ENCODE results near the gene CBFA2T2.
"Not testable (repeated sequence)": the region's sequence is repeated elsewhere in the genome, so short reads cannot be mapped to it uniquely, and the experiment has no call there.

Gene CBFA2T2

DNA sequence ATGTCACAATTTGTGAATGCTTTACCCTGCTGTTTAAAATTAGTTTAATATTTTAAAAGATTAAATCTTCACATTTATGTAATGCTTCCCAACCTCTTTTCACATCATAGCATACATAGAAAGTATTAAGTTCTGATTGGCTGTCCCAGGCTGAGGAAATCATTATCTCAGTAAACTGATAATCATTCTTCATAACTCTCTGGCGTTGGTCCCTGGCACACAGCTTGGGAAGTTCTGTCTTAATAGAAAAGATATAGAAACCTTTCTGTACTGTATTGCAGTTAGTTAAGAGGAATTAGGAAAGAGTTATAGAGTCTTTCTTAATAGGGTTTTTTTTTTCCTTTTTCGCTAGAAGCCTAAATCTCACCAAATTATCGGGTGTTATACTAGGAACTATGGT, 85.4 kb downstream of the CBFA2T2 start:
- no peak overlapping the region for H3K4me3 ChIP-seq (ENCODE audit: low read depth, low read length)
- TF ChIP-seq, protein P1, sequence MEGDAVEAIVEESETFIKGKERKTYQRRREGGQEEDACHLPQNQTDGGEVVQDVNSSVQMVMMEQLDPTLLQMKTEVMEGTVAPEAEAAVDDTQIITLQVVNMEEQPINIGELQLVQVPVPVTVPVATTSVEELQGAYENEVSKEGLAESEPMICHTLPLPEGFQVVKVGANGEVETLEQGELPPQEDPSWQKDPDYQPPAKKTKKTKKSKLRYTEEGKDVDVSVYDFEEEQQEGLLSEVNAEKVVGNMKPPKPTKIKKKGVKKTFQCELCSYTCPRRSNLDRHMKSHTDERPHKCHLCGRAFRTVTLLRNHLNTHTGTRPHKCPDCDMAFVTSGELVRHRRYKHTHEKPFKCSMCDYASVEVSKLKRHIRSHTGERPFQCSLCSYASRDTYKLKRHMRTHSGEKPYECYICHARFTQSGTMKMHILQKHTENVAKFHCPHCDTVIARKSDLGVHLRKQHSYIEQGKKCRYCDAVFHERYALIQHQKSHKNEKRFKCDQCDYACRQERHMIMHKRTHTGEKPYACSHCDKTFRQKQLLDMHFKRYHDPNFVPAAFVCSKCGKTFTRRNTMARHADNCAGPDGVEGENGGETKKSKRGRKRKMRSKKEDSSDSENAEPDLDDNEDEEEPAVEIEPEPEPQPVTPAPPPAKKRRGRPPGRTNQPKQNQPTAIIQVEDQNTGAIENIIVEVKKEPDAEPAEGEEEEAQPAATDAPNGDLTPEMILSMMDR (IDR thresholded peaks at IDR 0.05; ENCODE audit: low read depth, low read length): no peak

DNA sequence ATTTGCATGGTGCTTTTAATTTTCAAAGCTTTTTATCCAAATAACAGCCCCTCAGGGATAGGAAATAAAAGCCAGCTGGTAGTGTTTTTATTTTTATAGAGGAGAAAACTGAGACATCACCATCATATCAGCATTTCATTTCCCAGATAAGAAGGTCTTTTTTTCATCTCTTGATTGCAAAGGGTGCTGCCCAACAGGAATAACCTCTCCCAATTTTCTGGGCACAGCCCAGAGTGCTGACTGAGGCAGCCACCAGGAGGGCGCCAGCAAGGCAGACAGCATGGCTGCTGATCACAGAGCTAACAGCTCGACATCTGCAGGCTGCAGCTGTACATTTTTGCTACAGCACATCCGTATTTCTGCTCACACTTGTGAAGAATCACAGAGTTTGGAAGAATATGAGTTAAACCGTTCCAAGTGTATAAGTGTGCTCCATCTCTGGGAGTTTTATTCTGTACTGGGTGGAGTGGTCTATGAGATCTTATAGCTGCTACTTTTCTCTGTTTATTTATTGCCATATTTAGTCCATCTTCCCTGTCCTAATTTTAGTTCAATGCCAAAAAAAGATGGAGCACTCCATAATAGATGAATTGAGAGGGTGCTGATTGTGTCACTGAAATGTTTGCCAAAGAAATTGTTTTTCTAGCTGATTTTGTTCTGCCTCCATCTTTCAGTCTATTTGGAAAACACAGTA, 86.7 kb downstream of the CBFA2T2 start:
- H3K4me3 ChIP-seq (ENCODE audit: low read depth, low read length): no peak overlapping the region

DNA sequence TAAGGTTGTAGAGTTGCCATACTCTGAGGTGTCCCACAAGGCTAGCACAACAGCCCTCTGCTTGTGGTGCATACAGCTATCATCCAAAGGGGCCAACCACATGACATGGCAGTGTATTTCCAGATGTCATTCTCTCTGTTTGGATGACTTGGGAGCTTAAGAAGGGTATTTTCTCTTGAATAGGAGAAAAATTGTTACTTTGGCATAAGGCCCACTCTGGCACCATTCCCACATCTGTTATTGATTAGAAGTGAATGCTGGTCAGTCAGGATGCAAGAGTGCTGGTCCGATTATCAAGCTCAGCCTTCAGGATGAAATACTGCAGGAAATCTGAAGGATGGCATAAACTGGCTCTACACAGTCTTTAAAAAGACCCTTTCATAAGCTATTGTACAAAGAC, 88.6 kb downstream of the CBFA2T2 start:
- no peak overlapping the region for H3K4me3 ChIP-seq (ENCODE audit: low read depth, low read length)
- TF ChIP-seq, protein P1 (IDR thresholded peaks at IDR 0.05; ENCODE audit: low read depth, low read length): no peak

More for the DNA sequence above, 86.7 kb downstream of the CBFA2T2 start:
- TF ChIP-seq, protein P1 (IDR thresholded peaks at IDR 0.05; ENCODE audit: low read depth, low read length): 0 out of 2 replicates have a peak, but pooled peaks have one; percentile 6

DNA sequence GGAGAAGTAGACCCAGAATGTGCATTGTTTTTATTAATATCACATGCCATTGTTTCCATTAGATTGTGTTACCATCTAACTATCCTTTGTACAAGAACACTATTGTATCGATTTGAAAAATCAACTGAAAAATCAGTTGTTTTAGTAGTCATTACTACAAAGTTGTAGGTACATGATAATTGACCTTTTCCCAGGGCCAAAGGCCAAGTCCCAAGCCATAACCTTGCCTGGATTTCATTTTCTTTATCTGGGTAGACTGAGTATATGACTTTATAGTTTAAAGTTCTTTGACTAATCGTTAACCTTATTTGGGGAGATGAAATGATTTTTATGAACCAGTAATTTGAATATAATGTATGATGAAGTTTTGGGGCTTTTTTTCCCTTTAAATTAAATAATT, 93.2 kb downstream of the CBFA2T2 start:
- no peak overlapping the region for H3K4me3 ChIP-seq (ENCODE audit: low read depth, low read length)
- TF ChIP-seq, protein P1 (IDR thresholded peaks at IDR 0.05; ENCODE audit: low read depth, low read length): no peak

DNA sequence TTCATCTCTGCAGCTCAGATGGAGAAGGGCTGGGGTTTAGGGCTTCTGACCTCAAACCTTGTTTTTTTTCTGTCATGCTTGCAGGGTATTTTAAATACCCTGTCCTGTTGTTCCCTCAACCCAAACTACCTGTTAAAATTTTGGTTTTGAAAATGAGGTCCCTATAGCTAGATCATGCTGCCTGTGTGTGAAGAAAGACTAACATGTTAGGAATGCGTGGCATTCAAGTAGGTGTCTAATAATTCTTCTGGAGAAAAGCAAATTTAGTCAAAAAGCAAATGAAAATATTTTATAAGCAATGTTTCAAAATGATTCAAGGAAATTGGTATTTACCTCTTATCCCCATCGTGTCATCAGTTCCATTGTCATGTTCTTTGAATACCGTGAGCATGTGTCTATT, 95.1 kb downstream of the CBFA2T2 start:
- TF ChIP-seq, protein P1 (IDR thresholded peaks at IDR 0.05; ENCODE audit: low read depth, low read length): no peak
- no peak overlapping the region for H3K4me3 ChIP-seq (ENCODE audit: low read depth, low read length)

DNA sequence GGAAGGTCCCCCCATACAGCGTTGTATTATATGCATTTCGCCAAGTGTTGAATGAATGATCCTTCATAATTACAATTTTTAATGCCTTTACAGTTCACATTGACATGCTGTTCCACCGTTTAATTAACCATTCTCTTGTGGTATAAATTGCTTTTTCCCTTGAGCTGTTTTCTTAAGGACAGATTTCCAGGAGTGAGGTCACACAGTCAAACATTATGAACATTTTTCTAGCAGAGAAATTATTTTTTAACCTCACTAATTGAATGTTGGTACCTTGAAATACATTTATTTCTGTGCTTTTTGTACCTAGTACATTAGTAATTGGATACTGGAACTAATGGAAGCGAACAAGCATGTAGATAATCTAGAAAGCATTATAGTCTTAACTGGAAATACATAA, 95.5 kb downstream of the CBFA2T2 start:
- H3K4me3 ChIP-seq (ENCODE audit: low read depth, low read length): no peak overlapping the region
- TF ChIP-seq, protein P1 (IDR thresholded peaks at IDR 0.05; ENCODE audit: low read depth, low read length): no peak

DNA sequence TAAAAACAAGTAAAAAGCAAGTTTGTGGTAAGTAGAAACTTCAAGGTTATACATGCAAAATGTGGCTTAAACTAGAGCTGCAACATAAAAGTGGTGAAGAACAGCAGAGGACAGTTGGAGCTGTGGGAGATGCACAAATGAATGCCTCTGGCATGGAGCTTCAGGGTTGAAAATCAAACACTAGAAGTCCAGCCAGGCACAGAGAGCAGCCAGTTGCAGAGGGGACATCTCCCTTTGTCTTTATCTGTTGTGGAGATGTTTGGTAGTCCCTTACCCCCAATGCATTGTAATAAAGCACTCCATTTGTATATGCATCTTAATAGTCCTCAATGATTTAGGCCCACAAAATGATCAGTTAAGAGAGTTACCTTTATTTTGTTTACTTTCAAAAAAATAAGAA, 99.2 kb downstream of the CBFA2T2 start:
- TF ChIP-seq, protein P1 (IDR thresholded peaks at IDR 0.05; ENCODE audit: low read depth, low read length): no peak
- H3K4me3 ChIP-seq (ENCODE audit: low read depth, low read length): no peak overlapping the region

DNA sequence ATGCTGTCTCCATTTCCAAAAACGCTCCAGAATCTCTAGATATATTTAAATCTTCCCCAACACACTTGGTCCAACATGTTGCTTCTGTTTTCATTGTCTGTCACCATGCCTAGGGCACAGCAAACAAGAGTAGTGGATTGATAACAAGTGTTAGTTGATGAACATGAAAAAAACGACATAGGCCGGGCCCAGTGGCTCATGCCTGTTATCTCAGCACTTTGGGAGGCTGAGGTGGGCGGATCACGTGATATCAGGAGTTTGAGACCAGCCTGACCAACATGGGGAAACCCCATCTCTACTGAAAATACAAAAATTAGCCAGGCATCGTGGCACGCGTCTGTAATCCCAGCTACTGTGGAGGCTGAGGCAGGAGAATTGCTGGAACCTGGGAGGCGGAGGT, 102.0 kb downstream of the CBFA2T2 start:
- not testable (repeated sequence) for H3K4me3 ChIP-seq (ENCODE audit: low read depth, low read length)

Measured in WI38 (cell line).